GM12878 (cell line): ENCODE results near the gene PCNP. TPM values are rescaled to one million over a fixed set of nuclear protein-coding genes. Genes with fewer than 3 reads are reported as not detected.

Experiments used
- ATAC-seq: fragments of 200-7000 bp; cut with Tn5 transposase; 3 replicates; pipeline ENCODE4 v1.9.1; 2020; ENCODE audit warnings: mild to moderate bottlenecking, moderate library complexity
- BruUV-seq: library from RNA; stranded (reverse); fragments of 400-500 nt; replicated peaks from 2 replicates; lab custom pipeline; 2021; lab: Mats Ljungman, UMichigan
- CTCF ChIA-PET: fragments of 300-600 bp; sonication (Branson Sonifier 250); formaldehyde crosslinking; extraction: SDS; loops from one replicate; lab custom pipeline; 2021; ENCODE audit warnings: inconsistent platforms; lab: Yijun Ruan, JAX
- POLR2A ChIA-PET: fragments of 350-600 bp; formaldehyde crosslinking; extraction: SDS; loops from one replicate; lab custom pipeline; 2021; ENCODE audit warnings: inconsistent platforms; lab: Charles Lee
- RAD21 ChIA-PET: fragments of 300-600 bp; sonication (Branson Sonifier 250); formaldehyde crosslinking; loops from one replicate; lab custom pipeline; 2023; ENCODE audit warnings: antibody characterized with exemption; ENCODE audit not compliant: unreplicated experiment; lab: Charles Lee
- SMC1A ChIA-PET: fragments of 300-600 bp; sonication (Branson Sonifier 250); formaldehyde crosslinking; loops from one replicate; lab custom pipeline; 2023; ENCODE audit not compliant: unreplicated experiment, uncharacterized antibody; lab: Charles Lee
- DNase-seq: peaks from one replicate; pipeline ENCODE4 v3.0.0-alpha.2; 2011; ENCODE audit warnings: low read depth, low spot score
- FAIRE-seq: peaks from 3 replicates; lab custom pipeline; 2011; peaks lifted over from hg19 to GRCh38; lab: Jason Lieb, UNC
- H2AFZ ChIP-seq: 2 replicates; pipeline ENCODE4 v1.6.0; 2011; ENCODE audit warnings: low read depth, low read length, control low read depth; ENCODE audit not compliant: control insufficient read depth
- H3K27ac ChIP-seq: 2 replicates; pipeline ENCODE4 v1.5.1; 2011; ENCODE audit warnings: control low read depth; ENCODE audit not compliant: control insufficient read depth, insufficient read depth
- H3K27me3 ChIP-seq, 2 experiments: replicated peaks in 1 of 2; 2 replicates each; pipeline versions ENCODE4 v1.6.0 to v1.6.1; 2011; ENCODE audit warnings: low read length in 1 of 2; ENCODE audit not compliant: control insufficient read depth in 2 of 2, insufficient read depth in 2 of 2
- H3K36me3 ChIP-seq, 2 experiments: 2 replicates each; pipeline ENCODE4 v1.5.1; 2011; ENCODE audit warnings: low read length in 1 of 2; ENCODE audit not compliant: control insufficient read depth in 2 of 2, insufficient read depth in 2 of 2
- H3K4me1 ChIP-seq: 2 replicates; pipeline ENCODE4 v1.6.1; 2011; ENCODE audit warnings: mild to moderate bottlenecking, low read length, moderate library complexity, mixed read lengths; ENCODE audit not compliant: control insufficient read depth, insufficient read depth
- H3K4me2 ChIP-seq: 2 replicates; pipeline ENCODE4 v1.6.0; 2011; ENCODE audit warnings: control low read depth; ENCODE audit not compliant: control insufficient read depth, insufficient read depth
- H3K4me3 ChIP-seq: fragments of 200-600 bp; sonication (generic); 2 replicates; pipeline ENCODE4 v1.5.1; 2016
- H3K79me2 ChIP-seq: 2 replicates; pipeline ENCODE4 v1.6.0; 2011; ENCODE audit warnings: low read length; ENCODE audit not compliant: control insufficient read depth, insufficient read depth
- H3K9ac ChIP-seq: 2 replicates; pipeline ENCODE4 v1.8.0; 2011; ENCODE audit warnings: low read length, control low read depth, mixed read lengths; ENCODE audit not compliant: control insufficient read depth, insufficient read depth
- H3K9me3 ChIP-seq: replicated peaks from 3 replicates; pipeline ENCODE4 v1.5.1; 2011; ENCODE audit warnings: mild to moderate bottlenecking, low read length; ENCODE audit not compliant: control insufficient read depth, insufficient read depth
- H4K20me1 ChIP-seq: 2 replicates; pipeline ENCODE4 v1.6.0; 2011; ENCODE audit not compliant: control insufficient read depth, insufficient read depth
- JUND ChIP-seq: IDR thresholded peaks from 2 replicates; pipeline ENCODE4 v1.6.1; 2012; ENCODE audit warnings: low read depth, mild to moderate bottlenecking, low read length, improper control_type of control experiment, moderate library complexity
- LARP7 ChIP-seq: fragments of 450-650 bp; IDR thresholded peaks from 2 replicates; pipeline ENCODE4 v1.6.1; 2017; ENCODE audit warnings: mild to moderate bottlenecking
- POLR2AphosphoS2 ChIP-seq: IDR thresholded peaks from 2 replicates; pipeline ENCODE4 v1.6.1; 2011; ENCODE audit warnings: low read depth, mild to moderate bottlenecking, low read length, improper control_type of control experiment, moderate library complexity
- RAD51 ChIP-seq: fragments of 450-650 bp; IDR thresholded peaks from 2 replicates; pipeline ENCODE4 v1.6.1; 2016; ENCODE audit warnings: moderate library complexity, mild to moderate bottlenecking, inconsistent platforms
- STAT3 ChIP-seq: IDR thresholded peaks from 2 replicates; pipeline ENCODE4 v1.6.1; 2011; ENCODE audit warnings: low read depth, low read length, improper control_type of control experiment
- TCF7 ChIP-seq: IDR thresholded peaks from 2 replicates; pipeline ENCODE4 v1.6.1; 2014; ENCODE audit warnings: antibody characterized with exemption, borderline replicate concordance
- WGBS: methylation state at CpG from one replicate; pipeline ENCODE4 v1.1.6; 2016; ENCODE audit warnings: low lambda C conversion rate; ENCODE audit not compliant: insufficient replicate concordance, insufficient coverage; ENCODE audit errors: missing lambda C conversion rate; 5-methylcytosine and 5-hydroxymethylcytosine counted together
- in situ Hi-C: fragments of 300-500 bp; cut with MboI; formaldehyde crosslinking; loops from 9 replicates; pipeline ENCODE4 v1.14.3; 2018; ENCODE audit warnings: mixed read lengths
- intact Hi-C: fragments of 100-400 bp; cut with micrococcal nuclease; formaldehyde crosslinking; loops from one replicate; pipeline ENCODE4 v1.14.2; 2022; ENCODE audit not compliant: unreplicated experiment
- polyA plus RNA-seq, 11 experiments: library from polyadenylated mRNA; depleted of rRNA in 4 of 11; unstranded in 6 of 11; stranded (reverse) in 5 of 11; fragments of >200 nt; fragmentation: Nextera tagmentation in 4 of 11; fragmentation: Illumina TruSeq in 1 of 11; extraction: Ambion mirVana in 4 of 11; extraction: Trizol in 1 of 11; gene quantifications; 1 replicate in 1 of 11; 2 replicates in 10 of 11; pipeline versions ENCODE4 v1.2.1 to v1.2.3, GENCODE V29; 2011 to 2016; ENCODE audit warnings: inconsistent platforms in 2 of 11, missing spikeins in 2 of 11, low read depth in 1 of 11
- total RNA-seq, 4 experiments: library from RNA; depleted of rRNA in 3 of 4; stranded (reverse); fragments of >200 nt in 3 of 4; fragmentation: Illumina TruSeq in 1 of 4; extraction: Trizol in 1 of 4; gene quantifications; 2 replicates each; pipeline versions ENCODE4 v1.2.1 to v1.2.3, GENCODE V29; 2013 to 2021
- TF ChIP-seq, protein P1 (sequence below): fragments of 450-650 bp; IDR thresholded peaks from 2 replicates; pipeline ENCODE4 v1.6.1; 2018; ENCODE audit warnings: mild to moderate bottlenecking, low read depth, moderate library complexity; ENCODE audit not compliant: partially characterized antibody

PCNP gene
- total and polyA plus RNA-seq, 10 of the 15 experiments (the other 5 are each of a cell fraction or from before 2014, with no cell fraction given): 49.8 to 179 (median 109) TPM

DNA sequence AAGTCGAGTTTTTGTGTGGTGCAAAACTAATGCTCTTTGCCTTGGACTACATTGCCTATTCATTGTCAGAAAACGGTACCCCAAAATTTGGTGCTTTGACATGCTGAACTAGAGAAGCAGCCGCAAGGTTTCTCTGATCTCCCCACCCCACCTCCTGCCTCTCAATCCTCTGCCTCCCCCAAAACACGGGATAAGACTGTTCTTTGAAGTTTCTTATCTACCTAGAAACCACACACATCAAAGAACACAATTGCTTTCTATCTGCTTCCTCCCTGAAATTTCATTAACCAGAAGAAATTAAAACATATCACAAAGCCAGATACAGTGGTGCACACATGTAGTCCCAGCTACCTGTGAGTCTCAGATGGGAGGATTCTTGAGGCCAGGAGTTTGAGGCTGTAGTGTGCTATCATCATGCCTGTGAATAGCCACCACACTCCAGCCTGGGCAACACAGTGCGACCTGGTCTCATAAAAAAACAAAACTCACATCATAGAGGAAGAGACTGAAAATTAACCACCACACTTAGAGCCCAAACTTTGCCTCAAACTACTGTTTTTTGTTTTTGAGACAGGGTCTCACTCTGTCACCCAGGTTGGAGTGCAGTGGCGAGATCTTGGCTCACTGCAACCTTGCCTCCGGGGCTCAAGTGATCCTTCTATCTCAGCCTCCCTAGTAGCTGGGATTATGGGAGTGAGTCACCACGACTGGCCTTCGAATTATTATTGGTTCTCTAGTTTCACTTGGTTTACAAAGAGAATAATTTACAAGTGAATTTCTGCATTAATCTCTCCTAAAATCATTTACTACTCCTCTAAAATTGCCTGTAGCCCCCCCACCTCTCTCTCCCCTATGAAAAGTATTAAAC lies 2.7 kb upstream of the PCNP start:
- Histone ChIP-seq H3K4me1 (peaks cover 7% of the 10 kb centered on the region), H4K20me1 (no peaks in the 10 kb centered on the region), H3K4me3 (no peak overlapping the region), H3K4me2 (no peak overlapping the region), H3K27me3 (no peaks in the 10 kb centered on the region), H3K9ac (no peak overlapping the region), H3K36me3 (peaks cover 0 to under 1% of the 10 kb centered on the region in 2 experiments; a peak in 3 of 4 replicates), H2AFZ (no peak overlapping the region), H3K9me3 (no peaks in the 10 kb centered on the region), H3K79me2 (peaks cover 24% of the 10 kb centered on the region), H3K27ac (no peak overlapping the region)
- TF ChIP-seq POLR2AphosphoS2: no peak
- TF ChIP-seq JUND: no peak
- no peak for TF ChIP-seq RAD51
- TF ChIP-seq STAT3: no peak
- TF ChIP-seq LARP7: no peak
- no peak for TF ChIP-seq TCF7
- TF ChIP-seq, protein P1, sequence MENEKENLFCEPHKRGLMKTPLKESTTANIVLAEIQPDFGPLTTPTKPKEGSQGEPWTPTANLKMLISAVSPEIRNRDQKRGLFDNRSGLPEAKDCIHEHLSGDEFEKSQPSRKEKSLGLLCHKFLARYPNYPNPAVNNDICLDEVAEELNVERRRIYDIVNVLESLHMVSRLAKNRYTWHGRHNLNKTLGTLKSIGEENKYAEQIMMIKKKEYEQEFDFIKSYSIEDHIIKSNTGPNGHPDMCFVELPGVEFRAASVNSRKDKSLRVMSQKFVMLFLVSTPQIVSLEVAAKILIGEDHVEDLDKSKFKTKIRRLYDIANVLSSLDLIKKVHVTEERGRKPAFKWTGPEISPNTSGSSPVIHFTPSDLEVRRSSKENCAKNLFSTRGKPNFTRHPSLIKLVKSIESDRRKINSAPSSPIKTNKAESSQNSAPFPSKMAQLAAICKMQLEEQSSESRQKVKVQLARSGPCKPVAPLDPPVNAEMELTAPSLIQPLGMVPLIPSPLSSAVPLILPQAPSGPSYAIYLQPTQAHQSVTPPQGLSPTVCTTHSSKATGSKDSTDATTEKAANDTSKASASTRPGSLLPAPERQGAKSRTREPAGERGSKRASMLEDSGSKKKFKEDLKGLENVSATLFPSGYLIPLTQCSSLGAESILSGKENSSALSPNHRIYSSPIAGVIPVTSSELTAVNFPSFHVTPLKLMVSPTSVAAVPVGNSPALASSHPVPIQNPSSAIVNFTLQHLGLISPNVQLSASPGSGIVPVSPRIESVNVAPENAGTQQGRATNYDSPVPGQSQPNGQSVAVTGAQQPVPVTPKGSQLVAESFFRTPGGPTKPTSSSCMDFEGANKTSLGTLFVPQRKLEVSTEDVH: no peak
- in situ Hi-C loops: no loop called here
- FAIRE-seq (no peak), ATAC-seq (no peak), DNase-seq (no peak)
- no TSS peak for BruUV-seq
- WGBS: 78% methylated on average over 9 of the region's 9 CpGs
- intact Hi-C loops: no loop called here
- ChIA-PET RAD21 (interaction anchor here (0.6 kb wide), 3 partner anchors 10 to 1108 kb away, joined by 3 read pairs; no protein-coding TSS in a partner anchor), SMC1A (interaction anchor here (1.0 kb wide), 1 partner anchor 9 kb away, joined by 3 read pairs; no protein-coding TSS in a partner anchor), POLR2A (interaction anchor here (0.6 to 1.1 kb wide), 2 partner anchors 105 to 110 kb away, joined by 3 read pairs; partner anchors contain the start of gene ZBTB11), CTCF (interaction anchor here (1.4 kb wide), 1 partner anchor 113 kb away, joined by 3 read pairs; no protein-coding TSS in a partner anchor)
